ENCODE results near the gene STK32C.
A peak's percentile ranks its signal among the peaks of the same experiment; 100 is the strongest.

Gene STK32C

GRCh38 chr10:132264306-132264950 lies 43.3 kb downstream of the STK32C start:
- DNase-seq: no peak

- DNase-seq: no peak
Measured at GRCh38 chr10:132263866-132264265, 43.9 kb downstream of the STK32C start.

GRCh38 chr10:132259702-132260482 lies 47.9 kb downstream of the STK32C start:
- DNase-seq: no peak

- DNase-seq: no peak
Measured at GRCh38 chr10:132258423-132258822, 49.3 kb downstream of the STK32C start.

GRCh38 chr10:132257907-132258306 lies 49.8 kb downstream of the STK32C start:
- no peak for DNase-seq

GRCh38 chr10:132257271-132257670 lies 50.5 kb downstream of the STK32C start:
- no peak for DNase-seq

- no peak for DNase-seq
Measured at GRCh38 chr10:132256866-132257265, 50.9 kb downstream of the STK32C start.

GRCh38 chr10:132255489-132256344 lies 52.0 kb downstream of the STK32C start:
- DNase-seq: no peak

GRCh38 chr10:132254841-132255240 lies 52.9 kb downstream of the STK32C start:
- DNase-seq: no peak

GRCh38 chr10:132253092-132253687 lies 54.6 kb downstream of the STK32C start:
- DNase-seq: no peak

- DNase-seq: no peak
Measured at GRCh38 chr10:132252412-132252811, 55.3 kb downstream of the STK32C start.

- DNase-seq: no peak
Measured at GRCh38 chr10:132251928-132252327, 55.8 kb downstream of the STK32C start.

- DNase-seq: no peak
Measured at GRCh38 chr10:132250481-132251475, 57.0 kb downstream of the STK32C start.

- DNase-seq: no peak
Measured at GRCh38 chr10:132249824-132250375, 57.9 kb downstream of the STK32C start.

GRCh38 chr10:132249226-132249724 lies 58.5 kb downstream of the STK32C start:
- no peak for DNase-seq

GRCh38 chr10:132248455-132249225 lies 59.1 kb downstream of the STK32C start:
- DNase-seq: peak; percentile 14

GRCh38 chr10:132247943-132248342 lies 59.8 kb downstream of the STK32C start:
- DNase-seq: no peak

- no peak for DNase-seq
Measured at GRCh38 chr10:132246296-132246695, 61.5 kb downstream of the STK32C start.

- no peak for DNase-seq
Measured at GRCh38 chr10:132245056-132245455, 62.7 kb downstream of the STK32C start.

GRCh38 chr10:132243626-132244025 lies 64.1 kb downstream of the STK32C start:
- DNase-seq: no peak

All from NCI-H1105 (cell line).